Activated naive CD4-positive, alpha-beta T cell treated with anti-CD3 and anti-CD28 coated beads, Interleukin-2, amount 50 U/mL, for 16 hours (primary cell): ENCODE measurements around the gene PET100.

Experiments used
- DNase-seq: peaks from one replicate; pipeline ENCODE4 v3.0.0-alpha.2; 2020

The PET100 gene

DNA sequence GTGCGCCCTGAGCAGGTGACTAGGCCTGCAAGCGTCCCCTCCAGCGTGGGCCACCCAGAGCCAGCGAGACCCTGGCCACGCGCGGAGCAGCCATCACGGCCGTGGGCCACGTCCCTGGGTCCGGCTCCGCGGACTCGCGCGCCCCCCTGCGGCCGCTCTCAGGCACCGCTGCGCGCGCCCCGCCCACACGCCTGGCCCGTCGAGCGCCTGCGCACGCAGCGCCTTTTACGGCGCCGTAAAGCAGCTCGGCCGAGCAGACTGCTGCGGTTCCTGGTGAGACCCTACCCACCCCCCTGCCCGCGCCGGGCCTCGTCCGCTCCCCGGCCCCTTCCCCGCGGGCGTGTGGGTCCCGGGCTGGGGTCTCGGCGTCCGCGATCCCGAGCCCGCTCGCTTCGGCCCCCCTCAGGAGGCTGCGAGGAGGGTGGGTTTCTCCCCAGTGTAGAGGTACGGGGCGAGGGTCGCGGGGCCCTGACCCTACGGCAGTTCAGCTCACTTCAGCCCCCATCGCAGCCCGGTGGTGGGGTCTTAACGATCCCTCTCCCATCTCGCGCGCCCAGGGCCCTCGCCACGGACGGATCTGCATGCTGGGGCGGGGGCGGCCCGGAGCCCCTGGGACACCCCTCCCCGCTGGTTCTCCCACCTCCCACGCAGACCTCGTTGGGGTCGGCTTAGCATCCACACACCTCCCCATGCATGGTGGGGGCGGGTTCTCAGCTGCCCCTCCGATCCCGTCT lies 51.2 kb downstream of the PET100 start, which contains the start of gene TRAPPC5:
Gene TRAPPC5, plus strand, starts transcription at position 228 of the 734 bp plus-strand sequence. CDS start 1,421 bp downstream, outside the sequence.
- DNase-seq = peak; percentile 87
